ENCODE results near the gene CAMK1D. TPM values are rescaled to one million over a fixed set of nuclear protein-coding genes. Genes with fewer than 3 reads are reported as not detected.
"Not testable (repeated sequence)": the region's sequence is repeated elsewhere in the genome, so short reads cannot be mapped to it uniquely, and the experiment has no call there.

The CAMK1D gene
- total and polyA plus RNA-seq, 2 experiments from 2014 or later, result 4.6 to 7.2 TPM

GRCh38 chr10:12434277-12434676, 84.9 kb downstream of the CAMK1D start (continued):
- TF ChIP-seq ZNF462 (CRISPR knock-in tag; IDR thresholded peaks at IDR 0.05) (no peak), POLR2AphosphoS5 (IDR thresholded peaks at IDR 0.05; ENCODE audit: low read depth) (no peak), CTCF (conservative IDR thresholded peaks at IDR 0.05; ENCODE audit: low read depth in 2 of 2) (no peak), JUNB (IDR thresholded peaks at IDR 0.05; ENCODE audit: unreplicated experiment) (no peak), ZNF114 (CRISPR knock-in tag; IDR thresholded peaks at IDR 0.05) (no peak), STAT1 (IDR thresholded peaks at IDR 0.05; ENCODE audit: unreplicated experiment) (no peak), ZNF331 (CRISPR knock-in tag; IDR thresholded peaks at IDR 0.05; ENCODE audit: low read depth) (no peak)

- H4K20me1 ChIP-seq (replicated peaks; ENCODE audit: insufficient read depth); H3K27ac ChIP-seq (ENCODE audit: low read depth); H3K36me3 Mint-ChIP-seq (ENCODE audit: low read depth); H3K4me2 ChIP-seq; H3K79me2 ChIP-seq (replicated peaks; ENCODE audit: insufficient read depth); H3K4me3 Mint-ChIP-seq; H3F3A ChIP-seq (replicated peaks; ENCODE audit: low read depth); H2AFZ ChIP-seq; H3K27me3 Mint-ChIP-seq (ENCODE audit: insufficient read depth, low read depth, poor library complexity); H3K27ac Mint-ChIP-seq; H3K9me2 ChIP-seq (ENCODE audit: insufficient read depth); H3K4me1 ChIP-seq (ENCODE audit: insufficient read depth); H3K27me3 ChIP-seq (ENCODE audit: insufficient read depth); ATAC-seq; H3K4me1 Mint-ChIP-seq; H3K36me3 ChIP-seq (ENCODE audit: insufficient read depth); DNase-seq (ENCODE audit: low spot score); H3K4me3 ChIP-seq; H3K9me3 Mint-ChIP-seq: not testable (repeated sequence)
Observed at GRCh38 chr10:12434677-12435076, 85.3 kb downstream of the CAMK1D start.
